KMS-11 (cell line): ENCODE measurements around the gene MTA1.

Experiments
- H2AFZ ChIP-seq: fragments of 200-600 bp; sonication (generic); 2 replicates; pipeline ENCODE4 v1.6.1; 2016; ENCODE audit warnings: antibody characterized with exemption, mixed run types, low read depth
- H3K27ac ChIP-seq: fragments of 200-600 bp; sonication (generic); 2 replicates; pipeline ENCODE4 v1.6.1; 2016; ENCODE audit warnings: mild to moderate bottlenecking, mixed run types
- H3K27me3 ChIP-seq: fragments of 200-600 bp; sonication (generic); 2 replicates; pipeline ENCODE4 v1.6.1; 2017; ENCODE audit warnings: mild to moderate bottlenecking, low read depth, mixed run types, moderate library complexity; ENCODE audit not compliant: insufficient read depth
- H3K36me3 ChIP-seq: fragments of 200-600 bp; sonication (generic); 2 replicates; pipeline ENCODE4 v1.6.1; 2017; ENCODE audit warnings: mild to moderate bottlenecking, mixed run types; ENCODE audit not compliant: insufficient read depth
- H3K4me1 ChIP-seq: fragments of 200-600 bp; sonication (generic); 2 replicates; pipeline ENCODE4 v1.6.1; 2016; ENCODE audit warnings: mild to moderate bottlenecking, low read depth, mixed run types; ENCODE audit not compliant: poor library complexity, severe bottlenecking
- H3K4me2 ChIP-seq: fragments of 200-600 bp; sonication (generic); 2 replicates; pipeline ENCODE4 v1.7.0; 2016; ENCODE audit warnings: mild to moderate bottlenecking, mixed run types
- H3K4me3 ChIP-seq: fragments of 200-600 bp; sonication (generic); IDR thresholded peaks from 2 replicates; pipeline ENCODE4 v1.6.1; 2017; ENCODE audit warnings: low read depth, low read length, mixed read lengths; ENCODE audit not compliant: insufficient read depth
- H3K79me2 ChIP-seq: fragments of 200-600 bp; sonication (generic); 2 replicates; pipeline ENCODE4 v1.6.1; 2016; ENCODE audit warnings: low read depth, mixed run types; ENCODE audit not compliant: insufficient read depth
- H3K9ac ChIP-seq: fragments of 200-600 bp; sonication (generic); 2 replicates; pipeline ENCODE4 v1.6.1; 2016; ENCODE audit warnings: mild to moderate bottlenecking, mixed run types
- H4K20me1 ChIP-seq: fragments of 200-600 bp; sonication (generic); 2 replicates; pipeline ENCODE4 v1.6.1; 2016; ENCODE audit warnings: mild to moderate bottlenecking, mixed run types; ENCODE audit not compliant: insufficient read depth
- TF ChIP-seq, protein P1 (sequence below): fragments of 200-600 bp; sonication (generic); conservative IDR thresholded peaks from 2 replicates; pipeline ENCODE4 v1.6.1; 2017; ENCODE audit warnings: low read depth, mild to moderate bottlenecking, antibody characterized with exemption, low read length, moderate library complexity, mixed read lengths

The MTA1 gene

DNA sequence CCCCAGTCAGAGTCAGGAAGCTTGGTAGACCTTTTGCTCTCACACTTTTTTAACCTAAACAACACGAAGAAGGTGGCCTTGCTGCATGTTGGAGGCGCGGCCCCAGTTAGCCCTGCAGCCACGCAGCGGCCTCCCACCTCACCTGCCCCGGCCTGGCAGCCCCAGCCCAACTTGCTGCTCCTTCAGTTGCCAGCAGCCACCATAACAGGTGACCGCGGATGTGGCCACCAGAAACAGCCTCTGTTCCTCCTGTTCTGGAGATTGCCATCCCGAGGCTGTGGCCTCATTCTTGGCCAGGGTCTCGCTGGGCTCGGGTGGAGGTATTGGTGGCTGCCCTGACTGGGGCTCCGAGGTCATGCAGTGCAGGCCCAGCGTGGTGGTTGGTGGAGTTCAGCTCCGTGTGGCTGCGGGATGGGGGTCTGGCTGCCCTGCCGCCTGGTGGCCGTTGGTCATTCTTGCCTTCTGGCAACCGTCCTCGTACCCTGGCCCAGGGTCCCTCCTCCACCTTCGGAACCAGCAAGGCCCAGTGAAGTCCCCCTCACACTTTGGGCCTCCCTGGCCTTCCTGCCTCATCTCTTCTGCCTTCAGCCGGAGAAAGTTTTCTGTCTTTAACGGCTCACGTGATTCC is 42.0 kb upstream of the MTA1 start:
- no peaks in the 10 kb centered on the region for H4K20me1 ChIP-seq
- H2AFZ ChIP-seq = no peak overlapping the region
- H3K36me3 ChIP-seq = no peaks in the 10 kb centered on the region
- TF ChIP-seq, protein P1, sequence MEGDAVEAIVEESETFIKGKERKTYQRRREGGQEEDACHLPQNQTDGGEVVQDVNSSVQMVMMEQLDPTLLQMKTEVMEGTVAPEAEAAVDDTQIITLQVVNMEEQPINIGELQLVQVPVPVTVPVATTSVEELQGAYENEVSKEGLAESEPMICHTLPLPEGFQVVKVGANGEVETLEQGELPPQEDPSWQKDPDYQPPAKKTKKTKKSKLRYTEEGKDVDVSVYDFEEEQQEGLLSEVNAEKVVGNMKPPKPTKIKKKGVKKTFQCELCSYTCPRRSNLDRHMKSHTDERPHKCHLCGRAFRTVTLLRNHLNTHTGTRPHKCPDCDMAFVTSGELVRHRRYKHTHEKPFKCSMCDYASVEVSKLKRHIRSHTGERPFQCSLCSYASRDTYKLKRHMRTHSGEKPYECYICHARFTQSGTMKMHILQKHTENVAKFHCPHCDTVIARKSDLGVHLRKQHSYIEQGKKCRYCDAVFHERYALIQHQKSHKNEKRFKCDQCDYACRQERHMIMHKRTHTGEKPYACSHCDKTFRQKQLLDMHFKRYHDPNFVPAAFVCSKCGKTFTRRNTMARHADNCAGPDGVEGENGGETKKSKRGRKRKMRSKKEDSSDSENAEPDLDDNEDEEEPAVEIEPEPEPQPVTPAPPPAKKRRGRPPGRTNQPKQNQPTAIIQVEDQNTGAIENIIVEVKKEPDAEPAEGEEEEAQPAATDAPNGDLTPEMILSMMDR = no peak
- no peak overlapping the region for H3K4me2 ChIP-seq
- H3K4me3 ChIP-seq = no peak overlapping the region
- H3K4me1 ChIP-seq = no peaks in the 10 kb centered on the region
- no peaks in the 10 kb centered on the region for H3K27me3 ChIP-seq
- H3K27ac ChIP-seq = no peak overlapping the region
- no peaks in the 10 kb centered on the region for H3K79me2 ChIP-seq
- no peak overlapping the region for H3K9ac ChIP-seq

DNA sequence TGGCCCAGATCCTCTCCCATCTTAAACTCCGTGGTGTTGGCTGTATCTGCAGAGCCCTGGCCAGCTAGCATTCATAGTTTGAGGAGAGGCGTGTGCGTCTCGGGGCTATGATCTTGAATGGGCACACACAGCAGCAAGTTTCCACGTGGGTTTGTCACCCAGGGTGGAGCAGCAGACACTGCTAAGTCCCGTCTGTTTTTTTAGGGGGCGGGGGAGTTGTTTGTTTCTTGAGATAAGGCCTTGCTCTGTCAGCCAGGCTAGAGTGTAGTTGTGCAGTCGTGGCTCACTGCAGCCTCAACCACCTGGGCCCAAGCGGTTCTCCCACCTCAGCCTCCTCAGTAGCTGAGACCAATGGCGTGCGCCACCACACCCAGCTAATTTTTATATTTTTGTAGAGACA is 41.4 kb upstream of the MTA1 start:
- Histone ChIP-seq H3K27ac (no peak overlapping the region), H3K4me2 (no peak overlapping the region), H4K20me1 (no peaks in the 10 kb centered on the region), H3K36me3 (no peaks in the 10 kb centered on the region), H3K27me3 (no peaks in the 10 kb centered on the region), H2AFZ (no peak overlapping the region), H3K4me3 (no peak overlapping the region), H3K4me1 (no peaks in the 10 kb centered on the region), H3K9ac (no peak overlapping the region), H3K79me2 (no peaks in the 10 kb centered on the region)
- TF ChIP-seq, protein P1 = no peak

DNA sequence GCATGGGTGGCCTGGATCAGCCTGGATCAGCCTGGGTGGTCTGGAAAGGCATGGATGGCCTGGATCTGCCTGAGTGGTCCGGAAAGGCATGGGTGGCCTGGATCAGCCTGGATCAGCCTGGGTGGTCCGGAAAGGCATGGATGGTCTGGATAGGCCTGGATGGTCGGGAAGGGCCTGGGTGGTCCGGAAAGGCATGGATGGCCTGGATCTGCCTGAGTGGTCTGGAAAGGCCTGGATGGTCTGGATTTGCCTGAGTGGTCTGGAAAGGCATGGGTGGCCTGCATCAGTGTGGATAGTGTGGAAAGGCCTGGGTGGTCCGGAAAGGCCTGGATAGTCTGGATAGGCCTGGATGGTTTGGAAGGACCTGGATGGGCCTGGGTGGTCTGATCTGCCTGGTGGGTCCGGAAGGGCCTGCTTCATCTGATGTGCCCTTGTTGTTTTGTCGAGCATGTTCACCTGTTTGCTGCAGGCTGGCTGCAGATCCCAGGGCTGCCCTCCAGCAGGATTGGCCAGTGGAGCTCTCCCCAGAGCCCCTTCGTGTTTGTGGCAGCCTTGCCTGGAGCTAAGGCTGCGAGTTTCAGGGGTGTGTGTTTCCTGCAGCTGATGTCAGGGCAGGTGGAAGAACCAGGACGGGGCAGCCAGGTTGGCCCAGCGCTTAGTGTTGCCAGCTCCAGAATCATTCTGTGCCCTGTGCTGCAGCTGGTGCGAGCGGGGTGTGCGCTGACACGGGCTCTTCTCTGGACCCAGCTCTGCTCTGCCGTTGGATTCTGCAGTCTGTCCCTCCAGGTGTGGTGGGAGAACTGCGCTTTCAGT is 40.5 kb upstream of the MTA1 start:
- H3K4me2 ChIP-seq = no peak overlapping the region
- TF ChIP-seq, protein P1 = no peak
- H2AFZ ChIP-seq = no peak overlapping the region
- H3K4me3 ChIP-seq = no peak overlapping the region
- H3K36me3 ChIP-seq = no peaks in the 10 kb centered on the region
- no peaks in the 10 kb centered on the region for H4K20me1 ChIP-seq
- H3K79me2 ChIP-seq = no peaks in the 10 kb centered on the region
- H3K27me3 ChIP-seq = no peaks in the 10 kb centered on the region
- H3K27ac ChIP-seq = no peak overlapping the region
- no peak overlapping the region for H3K9ac ChIP-seq
- no peaks in the 10 kb centered on the region for H3K4me1 ChIP-seq

DNA sequence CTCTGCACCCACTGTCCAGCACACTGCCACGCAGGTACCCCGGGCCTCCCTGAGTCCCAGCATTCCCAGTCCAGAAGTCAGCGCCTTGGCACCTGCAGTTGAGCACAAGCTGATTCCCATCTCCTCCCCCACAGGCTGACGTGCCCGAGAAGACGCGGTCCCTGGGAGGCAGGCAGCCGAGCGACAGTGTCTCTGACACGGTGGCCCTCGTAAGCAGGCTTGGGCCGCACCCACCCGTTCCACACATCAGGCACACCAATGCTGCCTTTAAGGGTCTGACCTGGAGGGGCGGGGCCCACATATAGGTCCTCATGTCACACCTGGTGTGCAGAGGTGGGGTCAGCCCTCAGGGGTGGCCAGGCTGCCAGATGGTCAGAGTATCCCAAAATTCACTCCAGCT is 39.7 kb upstream of the MTA1 start:
- Histone ChIP-seq H4K20me1 (no peaks in the 10 kb centered on the region), H3K4me2 (no peak overlapping the region), H3K4me3 (no peak overlapping the region), H3K27me3 (no peaks in the 10 kb centered on the region), H3K27ac (no peak overlapping the region), H3K4me1 (no peaks in the 10 kb centered on the region), H2AFZ (no peak overlapping the region), H3K79me2 (no peaks in the 10 kb centered on the region), H3K9ac (no peak overlapping the region), H3K36me3 (no peaks in the 10 kb centered on the region)
- TF ChIP-seq, protein P1 = no peak
